HG02642 (cell line): ENCODE results near the gene POLE3.
A peak's percentile ranks its signal among the peaks of the same experiment; 100 is the strongest.
"Not testable (repeated sequence)": the region's sequence is repeated elsewhere in the genome, so short reads cannot be mapped to it uniquely, and the experiment has no call there.

Source experiments
- ATAC-seq: cut with Tn5 transposase; IDR thresholded peaks from one replicate; pipeline ENCODE4 v1.9.1; 2021; ENCODE audit warnings: mild to moderate bottlenecking; ENCODE audit not compliant: unreplicated experiment, poor library complexity

Gene POLE3, protein sequence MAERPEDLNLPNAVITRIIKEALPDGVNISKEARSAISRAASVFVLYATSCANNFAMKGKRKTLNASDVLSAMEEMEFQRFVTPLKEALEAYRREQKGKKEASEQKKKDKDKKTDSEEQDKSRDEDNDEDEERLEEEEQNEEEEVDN

DNA sequence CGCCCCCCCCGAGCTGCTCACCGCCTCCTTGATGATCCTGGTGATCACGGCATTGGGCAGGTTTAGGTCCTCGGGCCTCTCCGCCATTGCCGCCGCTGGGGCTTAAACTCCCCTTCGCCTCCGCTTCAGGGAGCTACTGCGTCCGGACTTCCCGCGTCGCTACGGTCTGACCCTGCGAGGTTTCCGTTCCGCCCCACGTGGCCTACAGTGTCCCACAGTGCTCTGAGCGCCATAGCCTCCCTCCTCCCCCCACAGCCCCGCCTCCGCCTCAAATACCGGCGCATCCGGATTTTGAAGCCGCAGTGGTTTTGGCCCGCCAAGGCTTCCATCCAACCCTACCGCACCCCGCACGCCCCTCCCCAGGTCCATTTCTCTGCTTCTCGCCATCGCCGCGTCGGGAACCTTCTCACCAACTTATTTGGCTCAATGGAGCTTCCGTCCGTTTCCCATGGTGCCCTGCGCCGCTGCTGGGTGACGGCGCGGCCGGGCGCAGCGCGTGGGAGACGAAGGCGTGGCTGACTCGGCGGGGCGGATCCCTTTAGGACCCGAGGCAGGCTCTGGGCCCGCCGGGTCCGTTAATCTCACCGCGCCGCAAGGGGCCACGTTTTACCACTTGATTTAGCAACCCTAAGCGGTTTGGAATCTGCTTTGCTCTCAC is at the start of gene POLE3, which contains the start of gene C9orf43:
TSS of gene POLE3 (minus strand) at position 469 of the 658 bp plus-strand sequence. CDS start at position 87, 382 bp downstream.
TSS of gene C9orf43 (plus strand) at position 541 of the 658 bp plus-strand sequence. CDS start 2,747 bp downstream, outside the sequence.
- peak; percentile 94 for ATAC-seq

DNA sequence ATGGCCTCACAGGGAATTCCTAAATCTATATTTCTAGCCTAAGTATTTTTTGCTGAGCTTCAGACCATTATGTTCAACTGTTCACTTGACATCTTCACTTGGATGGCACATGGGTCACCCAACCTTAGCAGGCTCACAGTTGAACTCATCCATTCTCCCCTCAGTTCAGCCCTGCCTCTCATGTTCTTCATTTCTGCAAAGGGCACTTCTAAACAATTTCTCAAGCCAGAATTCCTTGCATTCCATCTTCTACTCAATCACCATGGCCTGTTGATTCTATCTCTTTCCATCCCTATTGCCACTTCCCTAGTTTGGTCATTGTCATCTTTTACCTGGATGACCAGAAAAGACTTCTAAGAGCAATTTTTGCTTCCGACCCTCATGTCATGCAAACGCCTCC is 45.8 kb upstream of the POLE3 start:
- ATAC-seq = no peak

DNA sequence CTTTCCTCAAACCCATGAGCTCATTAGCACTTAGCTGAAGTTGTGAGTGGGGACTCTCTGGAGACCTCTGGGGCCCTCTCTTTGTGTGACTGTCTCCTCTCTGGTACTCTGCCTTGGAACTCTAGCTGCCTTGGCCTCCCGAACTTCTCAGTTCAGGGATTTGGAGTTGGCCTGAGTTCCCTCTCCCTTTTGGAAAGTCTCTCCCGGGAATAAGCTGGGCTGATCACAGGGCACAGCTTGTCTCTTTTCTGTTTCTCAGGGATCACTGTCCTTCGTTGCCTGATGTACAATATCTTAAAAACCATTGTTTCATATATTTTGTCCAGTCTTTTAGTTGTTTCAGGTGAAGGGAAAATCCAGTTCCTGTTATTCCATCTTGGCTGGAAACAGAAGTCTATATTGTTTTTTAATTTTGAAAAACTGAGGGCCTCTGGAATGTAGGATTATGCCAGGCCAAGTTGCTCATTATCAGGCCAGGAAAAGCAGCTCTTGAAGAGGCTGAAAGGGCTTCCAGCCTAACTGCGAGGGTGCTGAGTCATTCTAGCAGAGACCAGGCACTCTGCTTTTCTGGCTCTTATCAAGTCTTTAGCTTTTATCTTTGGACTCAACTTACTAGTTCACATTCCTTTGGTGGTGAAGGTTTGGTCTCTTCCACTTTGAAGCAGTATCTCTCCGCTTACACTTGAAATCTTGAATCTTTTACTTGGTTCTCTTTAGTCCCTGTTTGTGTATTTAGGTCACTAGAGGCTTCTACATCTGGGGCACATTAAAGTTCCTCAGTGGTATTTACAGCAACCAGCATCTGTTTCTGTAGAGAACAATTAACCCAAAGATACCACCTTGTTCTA is 44.7 kb upstream of the POLE3 start:
- no peak for ATAC-seq

DNA sequence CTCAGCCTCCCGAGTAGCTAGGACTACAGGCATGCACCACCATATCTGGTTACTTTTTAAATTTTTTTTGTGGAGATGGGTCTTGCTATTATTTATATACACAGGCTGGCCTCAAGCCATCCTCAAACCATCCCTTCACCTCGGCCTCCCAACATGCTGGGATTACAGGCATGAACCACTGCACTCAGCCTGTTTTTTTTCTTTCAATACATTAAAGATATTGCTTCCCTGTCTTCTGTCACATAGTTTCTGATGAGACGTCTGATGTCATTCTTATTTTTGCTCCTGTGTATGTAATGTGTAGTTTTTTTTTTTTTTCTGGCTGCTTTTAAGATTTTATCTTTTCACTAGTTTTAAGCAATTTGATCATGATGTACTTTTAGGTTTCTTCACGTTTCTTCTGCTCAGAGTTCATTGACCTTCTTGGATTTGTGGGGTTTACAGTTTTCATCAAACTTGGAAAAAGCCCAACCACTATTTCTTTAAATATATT is 41.7 kb upstream of the POLE3 start:
- no peak for ATAC-seq

DNA sequence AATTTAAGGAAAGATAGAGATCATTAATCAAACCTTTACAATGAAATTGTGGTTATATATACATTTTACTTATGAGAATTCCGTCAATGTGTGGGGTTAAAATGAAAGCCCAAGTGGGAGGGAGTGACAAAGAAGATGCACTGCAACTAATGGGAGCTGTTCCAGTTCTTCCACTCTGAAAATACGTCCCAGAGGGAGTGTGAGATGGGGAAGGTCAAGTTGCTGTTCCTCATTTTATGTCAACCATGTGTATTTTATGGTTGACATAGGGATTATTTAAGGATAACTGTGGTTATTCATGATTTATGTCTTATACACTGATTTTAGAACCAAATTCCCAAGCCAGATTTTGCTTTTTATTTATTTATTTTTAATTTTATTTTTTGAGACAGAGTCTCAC is 38.9 kb upstream of the POLE3 start:
- no peak for ATAC-seq

DNA sequence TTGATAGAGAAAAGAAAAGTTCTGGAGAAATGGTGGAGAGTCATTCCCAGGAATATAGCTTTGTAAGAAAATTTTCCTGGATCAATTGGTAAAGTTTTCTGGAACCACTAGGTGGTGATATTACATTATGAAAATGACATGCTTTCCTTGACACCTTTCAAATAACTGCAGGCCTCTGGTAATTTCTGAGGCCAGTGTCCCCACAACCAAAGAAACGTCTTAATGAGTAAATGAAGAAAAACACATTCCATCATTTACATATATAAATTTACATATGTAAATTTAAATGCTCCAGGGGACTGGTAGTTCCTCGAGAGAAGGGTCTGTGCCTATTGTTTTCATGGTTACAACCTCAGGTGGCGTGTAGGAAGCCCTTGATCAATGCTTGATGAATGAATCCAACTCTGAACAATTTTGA is 35.9 kb upstream of the POLE3 start:
- ATAC-seq = no peak

DNA sequence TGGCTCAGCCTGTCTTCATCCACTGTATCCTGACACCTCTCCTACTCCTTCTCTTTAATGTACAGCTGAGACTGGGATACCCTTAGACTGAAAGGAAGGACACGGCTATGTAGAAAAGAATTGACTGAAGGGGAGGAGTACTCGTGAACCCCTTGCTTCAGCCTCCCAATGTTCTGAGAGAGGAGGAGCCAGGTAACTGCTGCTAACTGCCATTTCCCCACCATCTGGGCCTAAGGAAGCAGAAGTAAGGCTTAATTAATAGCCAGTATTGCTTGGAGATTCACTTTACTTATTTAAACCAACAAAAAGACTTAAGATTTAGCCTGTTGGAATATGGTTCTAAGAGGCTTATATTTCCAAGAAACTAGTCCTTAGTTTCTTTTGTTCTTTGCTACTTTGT is 34.3 kb upstream of the POLE3 start:
- no peak for ATAC-seq

DNA sequence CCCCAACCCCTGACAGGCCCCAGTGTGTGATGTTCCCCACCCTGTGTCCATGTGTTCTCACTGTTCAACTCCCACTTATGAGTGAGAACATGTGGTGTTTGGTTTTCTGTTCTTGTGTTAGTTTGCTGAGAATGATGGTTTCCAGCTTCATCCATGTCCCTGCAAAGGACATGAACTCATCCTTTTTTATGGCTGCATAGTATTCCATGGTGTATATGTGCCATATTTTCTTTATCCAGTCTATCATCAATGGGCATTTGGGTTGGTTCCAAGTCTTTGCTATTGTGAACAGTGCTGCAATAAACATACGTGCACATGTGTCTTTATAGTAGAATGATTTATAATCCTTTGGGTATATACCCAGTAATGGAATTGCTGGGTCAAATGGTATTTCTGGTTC is 27.2 kb upstream of the POLE3 start:
- not testable (repeated sequence) for ATAC-seq

DNA sequence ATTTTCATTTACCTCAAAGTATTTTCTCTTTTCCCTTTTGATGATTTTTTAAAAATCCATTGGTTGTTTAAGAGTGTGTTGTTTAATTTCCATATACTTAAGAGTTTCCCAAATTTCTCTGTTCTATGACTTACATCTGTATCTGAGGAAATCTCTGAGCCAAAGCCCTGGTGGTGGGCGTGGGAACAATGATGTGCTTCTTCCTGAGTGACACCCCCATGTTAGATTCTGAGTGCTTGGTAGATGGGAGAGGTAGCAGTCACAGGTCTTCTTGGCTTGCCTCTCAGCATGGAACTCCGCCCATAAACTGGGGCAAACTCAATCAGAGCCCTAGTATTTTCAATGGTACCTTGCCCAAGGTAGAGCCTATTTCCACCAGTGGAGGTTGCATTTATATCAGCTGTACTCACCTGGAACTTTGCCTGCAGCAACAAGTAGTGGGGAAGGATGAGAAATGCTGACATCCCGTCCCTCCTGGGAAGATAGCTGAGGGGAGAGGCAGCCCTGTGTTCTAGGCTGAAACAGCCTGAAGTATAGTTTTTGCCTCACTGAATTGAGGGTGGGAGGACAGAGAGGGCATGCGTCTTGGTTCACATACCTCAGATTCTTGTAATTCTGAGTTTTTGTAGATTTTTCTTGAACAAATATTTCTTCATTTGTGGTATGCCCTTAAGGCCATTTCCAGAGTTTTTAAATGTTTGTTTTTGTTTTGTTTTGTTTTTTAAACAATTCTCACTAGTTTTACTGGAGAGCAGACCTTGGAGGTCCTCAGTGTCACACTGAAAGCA is 26.4 kb upstream of the POLE3 start:
- ATAC-seq = no peak

DNA sequence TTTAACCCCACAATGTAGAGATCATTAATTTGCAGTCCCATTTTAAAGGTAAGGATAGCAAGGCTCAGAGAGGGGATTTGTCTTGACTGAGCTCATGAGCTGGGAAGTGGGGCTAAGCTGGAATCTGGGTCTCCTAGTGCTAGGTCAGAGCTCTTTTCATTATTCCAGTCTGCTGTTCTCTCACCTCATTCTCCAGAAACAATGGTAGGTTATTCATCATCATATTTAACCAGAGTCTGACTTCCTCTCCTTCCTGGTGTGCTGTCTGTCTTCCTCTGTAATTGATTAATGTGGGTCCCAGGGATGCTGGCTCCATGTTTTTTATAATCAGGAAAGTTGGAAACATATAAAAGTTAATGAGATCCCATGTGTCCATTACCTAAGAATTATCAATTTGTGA is 20.7 kb upstream of the POLE3 start:
- ATAC-seq = no peak

DNA sequence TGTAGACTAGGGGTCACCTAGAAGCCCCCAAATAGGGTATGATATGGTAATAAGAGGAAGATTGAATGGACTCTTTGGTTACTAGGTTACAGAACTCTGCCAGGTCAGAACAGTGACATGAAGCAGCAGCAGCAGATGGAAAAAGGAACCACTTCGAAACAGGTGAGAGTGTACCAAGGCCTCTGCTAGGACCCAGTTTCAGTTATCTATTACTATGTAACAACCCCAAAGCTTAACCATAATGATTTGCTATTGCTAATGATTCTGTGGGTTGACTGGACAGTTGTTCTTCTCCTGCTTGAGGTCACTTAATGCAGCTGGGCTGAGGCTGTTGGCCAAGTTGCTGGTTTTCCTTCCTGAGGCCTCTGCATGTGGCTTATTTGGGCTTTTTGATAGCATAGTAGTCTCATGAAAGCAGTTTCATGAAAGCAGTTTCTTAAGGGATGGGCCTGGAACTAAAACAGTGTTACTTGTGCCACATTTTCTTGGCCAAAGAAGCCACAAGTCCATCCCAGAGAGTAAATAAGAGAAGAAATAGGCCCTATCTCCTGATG is 17.7 kb upstream of the POLE3 start:
- ATAC-seq = no peak

DNA sequence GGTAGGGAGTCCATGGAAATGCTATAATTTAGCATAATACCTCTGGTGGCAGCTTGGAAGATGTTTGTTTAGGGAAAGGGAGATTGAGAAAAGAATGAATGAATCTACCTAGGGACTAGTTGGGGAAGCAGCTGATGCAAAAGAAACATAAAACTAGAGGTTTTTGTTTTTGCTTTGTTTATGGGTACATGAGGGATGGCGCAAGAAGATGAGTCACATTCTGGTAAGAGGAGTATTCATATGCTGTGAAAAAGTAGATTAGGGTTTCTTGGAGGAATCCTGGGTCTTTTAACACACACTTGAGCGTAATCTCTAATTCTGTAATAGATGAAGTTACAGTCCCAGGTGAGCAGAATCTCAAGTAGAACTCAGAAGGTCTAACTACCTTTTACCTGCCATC is 17.2 kb upstream of the POLE3 start:
- no peak for ATAC-seq

DNA sequence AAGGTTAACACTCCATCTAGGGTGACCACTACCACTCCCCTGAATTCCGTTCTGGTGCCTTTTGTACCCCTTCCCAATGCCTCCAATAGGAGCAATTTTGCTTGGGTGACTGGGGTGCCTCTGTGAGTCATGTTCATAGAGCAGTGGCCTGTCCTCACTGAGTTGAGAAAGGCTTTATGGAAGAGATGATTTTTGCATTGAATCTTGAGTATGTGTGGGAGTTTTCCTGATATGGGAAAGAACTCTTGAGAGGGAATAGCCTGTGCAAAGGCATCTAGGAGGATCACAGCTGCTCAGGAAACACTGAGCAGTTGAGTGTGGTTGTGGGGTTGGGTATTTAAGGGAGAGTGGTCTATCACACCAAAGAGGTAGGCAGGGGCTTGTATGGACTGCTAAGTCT is 16.2 kb upstream of the POLE3 start:
- no peak for ATAC-seq

DNA sequence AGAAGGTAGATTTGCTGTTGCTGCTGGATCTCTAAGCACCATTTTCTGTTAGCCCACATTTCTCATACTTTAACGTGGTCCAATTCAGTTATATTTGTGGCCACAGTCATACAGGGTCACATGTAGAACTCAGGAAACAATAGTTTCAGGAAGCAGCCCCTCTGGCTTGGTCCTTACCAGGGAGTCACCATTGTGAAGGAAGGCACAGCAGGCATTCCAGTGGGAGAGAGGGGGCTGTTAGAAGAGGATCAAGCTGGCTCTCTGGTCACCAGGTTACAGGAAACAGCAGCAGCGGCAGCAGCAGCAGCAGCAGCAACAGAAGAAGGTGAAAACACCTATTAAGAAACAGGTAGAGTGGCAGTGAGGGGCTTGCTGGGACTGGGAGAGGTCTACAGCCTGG is 14.6 kb upstream of the POLE3 start:
- no peak for ATAC-seq

DNA sequence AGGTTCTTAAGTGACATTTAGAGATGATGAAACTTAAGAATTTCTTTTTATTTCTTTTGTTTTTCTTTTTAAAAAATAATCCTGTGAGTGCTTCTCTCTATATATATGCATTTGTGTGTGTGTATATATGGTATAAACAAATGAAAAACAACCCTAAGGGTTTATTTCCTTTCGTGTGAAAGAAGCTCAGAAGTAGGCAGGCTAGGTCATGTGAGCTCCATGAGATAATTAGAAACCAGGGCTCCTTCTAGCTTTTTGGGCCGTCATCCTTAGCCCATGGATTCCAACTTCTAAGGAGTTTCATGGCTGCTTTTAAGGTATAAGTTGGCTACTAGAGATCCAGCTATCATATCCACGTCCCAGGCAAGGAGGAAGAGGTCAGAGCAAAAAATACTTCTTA is 11.3 kb upstream of the POLE3 start:
- ATAC-seq = no peak

DNA sequence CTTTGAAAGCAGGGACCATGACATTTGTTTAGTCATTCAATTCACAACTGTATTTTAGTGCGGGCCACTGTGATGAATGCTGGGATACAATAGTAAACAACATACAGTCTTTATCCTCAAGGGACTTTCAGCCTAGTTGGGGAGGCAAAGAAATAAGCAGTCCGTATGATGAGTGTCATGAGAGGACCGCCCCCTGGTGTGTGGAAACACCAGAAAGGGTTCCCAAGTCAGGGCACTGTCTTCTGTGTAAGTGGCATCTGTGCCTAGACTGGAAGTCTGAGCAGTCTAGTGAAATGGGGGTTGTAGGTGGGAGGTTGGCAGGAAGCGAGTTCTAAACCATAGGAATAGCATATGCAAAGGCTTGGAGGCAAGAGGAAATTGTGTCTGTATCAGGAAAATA is 6.9 kb upstream of the POLE3 start:
- no peak for ATAC-seq

DNA sequence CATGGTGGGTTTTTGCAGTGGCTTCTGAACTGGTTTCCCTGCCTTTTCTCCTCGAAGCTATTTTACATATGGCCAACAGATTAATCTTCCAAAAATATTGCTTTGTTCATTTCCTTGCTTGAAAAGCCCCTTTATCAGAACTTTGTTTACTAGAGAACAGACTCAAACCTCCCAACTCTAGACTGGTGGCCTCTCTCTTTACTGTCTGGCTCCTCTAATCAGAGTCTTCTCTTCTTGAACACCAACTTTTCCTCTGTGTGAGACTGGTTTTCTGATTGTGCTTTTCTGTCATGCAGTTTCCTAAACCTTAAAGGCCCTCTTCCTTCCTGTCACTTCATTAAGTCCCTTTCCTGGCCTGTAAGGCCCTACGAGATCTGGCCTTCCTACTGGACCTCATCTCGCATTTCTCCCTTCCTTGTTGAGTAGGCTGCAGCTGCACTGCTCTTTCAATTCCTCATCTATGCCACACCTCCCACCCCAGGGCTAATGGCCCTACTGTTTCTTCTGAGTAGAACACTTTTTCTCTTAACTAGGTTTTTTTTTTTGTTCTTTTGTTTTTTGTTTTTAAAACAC is 5.8 kb upstream of the POLE3 start:
- peak; percentile 90 for ATAC-seq

DNA sequence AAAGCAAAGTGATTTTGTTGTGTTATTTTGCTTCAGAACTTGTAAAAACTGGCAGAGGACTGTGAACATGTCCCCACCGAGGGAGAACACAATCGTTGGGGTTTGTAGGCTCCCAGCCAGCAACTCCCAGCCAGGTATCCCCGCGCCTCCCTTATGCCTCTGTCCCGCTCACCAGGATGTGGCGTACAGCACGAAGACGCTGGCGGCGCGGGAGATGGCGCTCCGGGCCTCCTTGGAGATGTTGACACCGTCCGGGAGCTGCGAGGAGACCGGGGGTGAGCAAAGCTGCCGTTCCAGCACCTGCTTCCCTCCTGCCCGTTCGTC is 630 bp downstream of the POLE3 start:
- peak; percentile 4 for ATAC-seq

DNA sequence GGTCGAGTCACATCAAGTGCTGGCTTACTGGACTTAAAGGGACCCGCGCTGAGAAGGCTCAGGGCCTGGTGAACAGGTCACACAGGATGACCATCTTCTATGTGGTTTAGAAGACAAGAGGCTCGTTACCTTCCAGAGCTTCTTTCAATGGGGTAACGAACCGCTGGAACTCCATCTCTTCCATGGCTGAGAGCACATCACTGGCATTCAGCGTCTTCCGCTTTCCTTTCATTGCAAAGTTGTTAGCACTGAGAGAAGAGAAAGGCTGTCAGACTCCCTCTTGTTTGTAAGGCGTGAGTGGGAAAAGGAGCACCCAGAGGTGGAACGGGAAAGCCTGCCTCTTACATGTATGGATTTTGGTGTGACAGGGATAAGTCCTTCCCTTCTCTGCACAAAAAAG is 994 bp downstream of the POLE3 start:
- ATAC-seq = no peak
